PC-3 (cell line): ENCODE results near the gene ATP5ME.

Source experiments
- CTCF ChIP-seq: fragments of 300-600 bp; sonication (generic); conservative IDR thresholded peaks from 2 replicates; pipeline ENCODE4 v1.5.1; 2017; ENCODE audit warnings: antibody characterized with exemption, low read depth, mild to moderate bottlenecking, low read length
- EZH2phosphoT487 ChIP-seq: fragments of 300-600 bp; sonication (generic); IDR thresholded peaks from 2 replicates; pipeline ENCODE4 v1.6.1; 2018; ENCODE audit warnings: mild to moderate bottlenecking, antibody characterized with exemption, low read length, borderline replicate concordance

- TF ChIP-seq EZH2phosphoT487 (no peak), CTCF (no peak)
These were observed 1.2 kb upstream of the ATP5ME start for GRCh38 chr4:675036-675882.
